HCT116 (cell line): ENCODE measurements around the gene TSC2.

Experiments used
- CEBPB ChIP-seq: IDR thresholded peaks from 2 replicates; pipeline ENCODE4 v1.6.1; 2012; ENCODE audit warnings: low read depth
- CTCF ChIP-seq, 3 experiments: fragments of 200-600 bp in 1 of 3; sonication (generic) in 1 of 3; IDR thresholded peaks in 2 of 3; conservative IDR thresholded peaks in 1 of 3; 2 replicates each; pipeline ENCODE4 v1.5.1; 2012 to 2017; ENCODE audit warnings: low read depth in 2 of 3, low read length in 2 of 3, antibody characterized with exemption in 1 of 3, borderline replicate concordance in 1 of 3, control low read depth in 1 of 3, mild to moderate bottlenecking in 1 of 3, mixed read lengths in 1 of 3, mixed run types in 1 of 3, moderate library complexity in 1 of 3; ENCODE audit not compliant: insufficient read depth in 1 of 3
- ELF1 ChIP-seq: IDR thresholded peaks from 2 replicates; pipeline ENCODE4 v1.6.1; 2012; ENCODE audit warnings: low read depth, borderline replicate concordance
- EZH2phosphoT487 ChIP-seq: fragments of 200-600 bp; IDR thresholded peaks from 2 replicates; pipeline ENCODE4 v1.6.1; 2018; ENCODE audit warnings: antibody characterized with exemption, borderline replicate concordance
- JUND ChIP-seq: IDR thresholded peaks from 2 replicates; pipeline ENCODE4 v1.6.1; 2012
- MAX ChIP-seq: IDR thresholded peaks from 2 replicates; pipeline ENCODE4 v1.6.1; 2012
- POLR2A ChIP-seq: IDR thresholded peaks from 2 replicates; pipeline ENCODE4 v1.7.0; 2011; ENCODE audit warnings: borderline replicate concordance; ENCODE audit not compliant: insufficient read depth, insufficient read length; ENCODE audit errors: extremely low read depth
- POLR2AphosphoS5 ChIP-seq: IDR thresholded peaks from 2 replicates; pipeline ENCODE4 v1.6.1; 2011; ENCODE audit warnings: mild to moderate bottlenecking, low read depth, low read length, moderate library complexity
- SIN3A ChIP-seq: IDR thresholded peaks from 2 replicates; pipeline ENCODE4 v1.6.1; 2012; ENCODE audit warnings: low read depth

- TF ChIP-seq JUND: no peak
- no peak for TF ChIP-seq CTCF (IDR thresholded peaks at IDR 0.05 in 2 of 3, conservative IDR thresholded peaks at IDR 0.05 in 1 of 3; ENCODE audit: borderline replicate concordance in 1 of 3, insufficient read depth in 1 of 3, low read depth in 2 of 3, low read length in 2 of 3)
- no peak for TF ChIP-seq ELF1
- TF ChIP-seq POLR2AphosphoS5: no peak
- TF ChIP-seq EZH2phosphoT487: no peak
- TF ChIP-seq CEBPB: no peak
- TF ChIP-seq MAX: no peak
- no peak for TF ChIP-seq SIN3A
- no peak for TF ChIP-seq POLR2A
These were observed 35.6 kb downstream of the TSC2 start for GRCh38 chr16:2083409-2083808.
